ENCODE results near the gene ZFPM1.

Gene ZFPM1

DNA sequence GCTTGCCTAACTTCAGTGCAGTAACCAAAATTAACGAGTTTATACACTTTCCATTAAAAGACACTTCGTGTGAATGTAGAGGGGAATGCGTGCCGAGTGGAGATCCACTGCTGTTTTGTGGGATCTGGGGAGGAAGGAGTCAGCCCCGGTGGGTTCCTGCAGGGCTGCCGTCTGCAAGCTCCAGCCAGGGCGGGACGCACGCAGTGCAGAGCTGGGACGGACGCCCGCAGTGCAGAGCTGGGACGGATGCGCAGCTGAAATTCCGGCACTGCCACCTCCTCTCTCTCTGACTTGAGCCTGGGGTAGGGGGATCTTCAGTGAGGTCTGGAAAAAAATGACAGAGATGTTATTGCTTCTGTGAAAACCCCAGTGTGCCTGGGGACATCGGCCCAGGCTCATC is 100.7 kb downstream of the ZFPM1 start:
- FAIRE-seq (no peak), DNase-seq (ENCODE audit: insufficient read length, low spot score) (no peak)

DNA sequence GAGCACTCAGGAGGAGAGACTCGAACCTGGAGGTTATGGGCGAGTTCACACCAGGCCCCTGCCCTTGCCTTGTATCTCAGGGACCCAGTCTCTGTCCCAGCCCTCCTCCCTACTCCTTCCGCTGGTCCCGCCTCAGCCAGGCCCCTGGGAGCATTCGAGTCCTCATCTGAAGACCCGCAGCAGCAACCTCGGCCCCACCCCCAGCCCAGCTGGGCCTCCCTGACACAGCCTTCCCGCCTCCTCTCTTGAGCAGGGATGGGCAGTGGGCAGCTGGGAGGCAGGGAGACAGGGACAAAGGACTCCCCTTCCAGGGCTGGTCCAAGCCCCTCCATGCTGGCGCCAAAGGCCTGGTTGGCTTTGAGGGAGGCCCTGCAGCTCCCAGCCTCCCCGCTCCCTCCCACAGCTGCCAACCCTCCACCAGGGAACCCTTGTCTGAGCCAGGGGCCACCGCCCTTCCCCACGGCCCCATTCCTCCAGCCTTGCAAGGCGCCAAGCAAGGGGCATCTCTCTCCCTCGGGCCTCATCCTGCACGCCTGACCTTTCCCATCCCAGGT is 101.7 kb downstream of the ZFPM1 start:
- no peak for DNase-seq (ENCODE audit: insufficient read length, low spot score)

DNA sequence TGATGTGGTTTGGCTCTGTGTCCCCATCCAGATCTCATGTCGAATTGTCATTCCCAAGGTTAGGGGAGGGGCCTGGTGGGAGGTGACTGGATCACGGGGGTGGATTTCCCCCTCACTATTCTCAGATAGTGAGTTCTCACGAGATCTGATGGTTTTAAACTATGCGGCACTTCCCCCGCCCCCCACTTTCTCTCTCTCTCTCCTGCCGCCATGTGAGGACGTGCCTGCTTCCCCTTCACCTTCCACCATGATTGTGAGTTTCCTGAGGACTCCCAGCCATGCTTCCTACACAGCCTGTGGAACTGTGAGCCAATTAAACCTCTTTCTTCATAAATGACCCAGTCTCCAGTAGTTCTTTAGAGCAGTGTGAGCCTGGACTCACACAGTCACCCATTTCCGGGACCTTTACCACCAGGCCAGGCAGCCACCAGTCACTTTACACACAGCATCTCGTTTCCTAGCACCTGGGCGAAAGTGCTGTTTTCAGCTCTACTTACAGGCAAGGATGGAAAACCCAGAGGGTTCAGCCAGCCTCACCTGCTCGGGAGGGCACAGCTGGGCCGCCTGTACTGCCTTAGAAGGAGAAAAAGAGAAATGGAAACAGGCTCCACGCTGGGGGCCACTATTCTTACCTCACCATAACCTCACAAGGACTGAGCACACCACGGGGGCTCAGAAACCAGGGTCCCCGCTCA is 103.4 kb downstream of the ZFPM1 start:
- FAIRE-seq (no peak), DNase-seq (ENCODE audit: insufficient read length, low spot score) (no peak)

More for the DNA sequence above, 101.7 kb downstream of the ZFPM1 start:
- FAIRE-seq: no peak

DNA sequence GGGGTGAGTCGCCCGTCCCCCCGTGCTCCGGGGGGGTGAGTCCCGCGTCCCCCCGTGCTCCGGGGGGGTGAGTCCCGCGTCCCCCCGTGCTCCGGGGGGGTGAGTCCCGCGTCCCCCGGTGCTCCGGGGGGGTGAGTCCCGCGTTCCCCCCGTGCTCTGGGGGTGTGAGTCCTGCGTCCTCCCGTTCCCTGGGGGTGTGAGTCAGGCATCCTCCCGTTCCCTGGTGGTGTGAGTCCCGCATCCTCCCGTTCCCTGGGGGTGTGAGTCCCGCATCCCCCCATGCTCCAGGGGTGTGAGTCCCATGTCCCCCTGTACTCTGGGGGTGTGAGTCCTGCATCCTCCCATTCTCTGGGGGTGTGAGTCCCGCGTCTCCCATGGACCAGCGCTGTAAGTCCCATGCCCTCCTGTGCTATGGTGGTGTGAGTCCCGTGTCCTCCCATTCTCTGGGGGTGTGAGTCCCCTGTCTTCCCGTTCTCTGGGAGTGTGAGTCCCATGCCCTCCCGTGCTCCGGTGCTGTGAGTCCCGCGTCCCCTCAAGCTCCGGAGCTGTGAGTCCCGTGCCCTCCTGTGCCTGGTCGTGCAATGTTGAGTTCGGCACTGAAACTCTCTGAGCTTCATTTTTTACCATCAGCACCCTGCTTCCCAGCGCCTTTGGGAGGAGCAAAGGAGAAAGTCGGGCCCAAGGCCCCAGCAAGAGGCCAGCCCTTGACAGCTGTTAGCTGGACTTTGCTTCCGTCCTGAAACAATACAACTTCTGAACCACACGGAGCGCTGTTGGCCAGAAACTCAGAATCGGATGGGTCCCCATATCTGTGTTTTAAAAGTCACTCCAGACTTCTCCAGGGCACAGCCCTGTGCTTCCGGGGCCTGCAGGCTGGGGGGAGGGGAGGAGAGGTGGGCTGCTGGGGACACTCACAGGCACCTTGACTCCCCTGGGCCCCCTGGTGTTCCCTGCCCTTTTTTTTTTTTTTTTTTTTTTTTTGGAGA is 105.7 kb downstream of the ZFPM1 start:
- FAIRE-seq: no peak

DNA sequence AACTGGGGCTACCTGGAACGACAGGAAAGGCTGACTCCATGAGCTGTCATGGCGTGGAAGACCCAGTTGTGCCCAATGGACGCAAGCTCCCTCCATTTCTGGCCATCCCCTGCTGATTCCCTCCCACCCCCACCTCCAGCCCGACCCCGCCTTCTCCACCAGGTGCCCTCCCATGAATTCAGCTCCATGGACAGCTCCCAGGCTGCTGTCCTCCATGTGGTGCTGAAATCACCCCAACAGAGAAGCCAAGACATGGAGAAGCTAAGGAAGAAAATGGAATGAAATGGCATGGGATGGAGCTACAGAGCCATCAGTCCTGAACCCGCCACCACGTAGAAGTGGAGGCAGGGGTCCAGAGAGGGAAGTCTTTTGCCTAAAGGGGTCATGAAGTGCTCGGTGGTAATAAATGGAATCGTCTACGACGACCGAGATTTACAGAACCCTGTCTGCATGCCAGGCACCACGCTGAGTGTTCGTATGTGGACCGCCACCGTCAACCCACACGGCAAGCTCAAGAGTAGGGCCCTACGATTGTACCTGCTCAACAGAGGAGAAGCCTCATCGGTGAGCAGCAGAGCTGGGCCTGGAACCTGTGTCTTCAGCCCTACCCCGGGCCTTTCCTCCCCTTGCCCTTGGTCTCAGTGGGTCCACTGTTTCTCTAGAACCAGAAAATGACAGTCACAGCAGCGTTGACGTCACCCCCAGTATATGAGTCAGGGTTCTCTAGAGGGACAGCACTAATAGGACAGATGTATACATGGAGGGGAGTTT is 107.8 kb downstream of the ZFPM1 start:
- DNase-seq (ENCODE audit: insufficient read length, low spot score): no peak
- no peak for FAIRE-seq

More for the DNA sequence above, 105.7 kb downstream of the ZFPM1 start:
- peak; percentile 59 for DNase-seq (ENCODE audit: insufficient read length, low spot score)

DNA sequence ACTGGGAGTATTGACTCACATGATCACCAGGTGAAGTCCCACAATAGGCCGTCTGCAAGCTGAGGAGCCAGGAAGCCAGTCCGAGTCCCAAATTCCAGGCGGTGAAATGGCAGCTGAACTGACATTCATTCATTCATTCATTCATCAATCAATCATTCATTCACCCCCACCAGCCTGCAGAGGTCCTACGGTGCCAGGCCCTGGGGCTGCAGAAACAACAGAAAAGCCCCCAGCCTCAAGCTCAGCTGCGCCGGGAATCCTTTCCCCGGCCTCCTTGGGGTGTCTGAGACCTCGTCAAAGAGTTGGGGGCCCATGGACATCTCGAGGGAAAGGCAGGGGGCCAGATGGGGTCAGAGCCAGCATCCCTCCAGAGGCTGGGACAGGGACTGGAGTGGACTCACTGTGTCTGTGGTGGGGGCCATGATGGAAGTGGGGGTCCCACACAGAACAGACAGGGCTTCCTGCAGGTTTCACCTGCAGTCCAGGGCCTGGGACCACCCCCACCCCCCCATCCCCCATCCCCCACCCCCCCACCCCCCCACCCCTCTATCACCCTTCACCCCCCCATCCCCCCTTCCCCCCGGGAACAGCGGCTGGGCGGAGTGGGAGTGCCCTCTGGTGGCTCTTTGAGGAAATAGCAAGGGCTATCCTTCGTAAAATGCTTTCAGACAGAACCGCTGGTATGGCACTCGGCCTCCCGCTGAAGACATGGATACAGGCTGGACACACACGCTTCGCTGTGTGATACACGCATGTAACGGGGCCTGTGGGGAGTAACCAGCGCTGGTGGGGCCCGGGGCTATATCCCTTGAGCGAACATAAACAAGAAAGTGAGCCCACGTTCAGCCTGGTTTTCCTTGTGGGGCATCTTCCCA is 108.6 kb downstream of the ZFPM1 start:
- no peak for FAIRE-seq

DNA sequence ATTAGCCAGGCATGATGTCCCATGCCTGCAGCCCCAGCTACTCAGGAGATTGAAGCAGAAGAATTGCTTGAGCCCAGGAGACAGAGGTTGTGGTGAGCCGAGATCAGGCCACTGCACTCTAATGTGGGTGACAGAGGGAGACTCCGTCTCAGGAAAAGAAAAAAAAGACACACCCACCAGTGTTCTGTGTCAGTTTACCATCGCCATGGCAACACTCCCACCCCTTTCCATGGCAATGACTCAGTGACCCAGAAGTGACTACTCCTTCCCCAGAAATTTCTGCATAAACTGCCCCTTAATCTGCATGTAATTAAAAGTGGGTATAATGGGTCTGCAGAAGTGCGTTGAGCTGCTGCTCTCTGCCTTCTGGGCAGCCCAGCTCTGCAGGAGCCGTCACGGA is 113.1 kb downstream of the ZFPM1 start:
- DNase-seq (ENCODE audit: insufficient read length, low spot score): no peak

More for the DNA sequence above, 108.6 kb downstream of the ZFPM1 start:
- DNase-seq (ENCODE audit: insufficient read length, low spot score): peak; percentile 76

DNA sequence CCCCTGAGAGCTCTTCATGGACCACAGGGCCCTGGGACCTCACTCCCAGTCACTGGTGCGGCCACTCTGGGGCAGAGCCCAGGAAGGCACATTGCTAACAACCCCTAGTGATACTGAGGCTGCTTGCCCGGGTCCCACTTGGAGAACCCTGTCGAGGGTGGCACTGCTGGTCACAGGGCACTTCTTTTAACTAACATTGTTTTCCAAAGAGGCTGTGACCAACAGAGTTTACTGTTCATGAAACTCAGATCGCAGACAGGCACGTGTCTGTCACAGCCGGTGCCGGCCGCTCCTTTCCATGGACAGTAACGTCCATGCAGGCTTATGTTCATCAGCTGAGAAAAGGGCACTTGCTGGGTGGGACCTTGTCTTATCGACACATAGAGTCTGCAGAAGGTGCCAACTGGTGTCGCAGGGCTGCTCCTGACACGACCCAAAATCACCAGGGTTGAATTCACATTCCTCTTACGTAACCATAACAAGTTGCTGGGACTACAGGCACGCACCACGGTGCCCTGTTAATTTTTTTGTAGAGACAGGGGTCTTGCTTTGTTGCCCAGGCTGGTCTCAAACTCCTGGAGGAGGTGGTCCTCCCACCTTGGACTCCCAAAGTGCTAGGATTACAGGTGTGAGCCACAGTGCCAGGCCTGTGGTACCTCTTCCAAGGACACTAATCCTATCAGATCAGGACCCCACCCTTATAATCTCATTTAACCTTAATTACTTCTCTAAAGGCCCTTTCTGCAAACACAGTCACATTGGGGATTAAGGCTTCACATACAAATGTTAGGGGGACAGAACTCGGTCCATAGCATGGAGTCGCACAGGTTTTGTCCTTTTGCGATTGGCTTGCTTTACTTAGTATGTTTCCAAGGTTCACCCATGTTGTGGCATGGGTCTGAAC is 115.9 kb downstream of the ZFPM1 start:
- DNase-seq (ENCODE audit: insufficient read length, low spot score) (no peak), FAIRE-seq (peak; percentile 57)

More for the DNA sequence above, 113.1 kb downstream of the ZFPM1 start:
- FAIRE-seq: no peak

DNA sequence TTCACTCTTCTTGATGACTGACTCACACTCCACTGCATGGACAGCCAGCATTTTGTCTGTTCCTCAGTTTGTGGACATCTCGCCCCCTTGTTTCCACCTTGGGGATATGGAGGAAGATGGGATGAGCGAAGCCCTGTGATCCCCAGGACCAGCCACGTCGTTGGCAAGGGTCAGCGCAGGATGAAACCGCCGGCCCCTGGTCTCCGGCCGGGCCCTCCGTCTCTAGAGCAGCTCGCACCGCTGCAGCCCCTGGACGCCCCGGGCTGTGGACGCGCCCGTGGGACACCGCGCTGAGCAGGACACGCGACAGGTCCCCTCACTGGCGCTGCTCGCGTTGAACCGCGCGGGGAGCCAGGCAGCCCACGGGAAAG is 116.5 kb downstream of the ZFPM1 start:
- DNase-seq (ENCODE audit: insufficient read length, low spot score): no peak
- no peak for FAIRE-seq

DNA sequence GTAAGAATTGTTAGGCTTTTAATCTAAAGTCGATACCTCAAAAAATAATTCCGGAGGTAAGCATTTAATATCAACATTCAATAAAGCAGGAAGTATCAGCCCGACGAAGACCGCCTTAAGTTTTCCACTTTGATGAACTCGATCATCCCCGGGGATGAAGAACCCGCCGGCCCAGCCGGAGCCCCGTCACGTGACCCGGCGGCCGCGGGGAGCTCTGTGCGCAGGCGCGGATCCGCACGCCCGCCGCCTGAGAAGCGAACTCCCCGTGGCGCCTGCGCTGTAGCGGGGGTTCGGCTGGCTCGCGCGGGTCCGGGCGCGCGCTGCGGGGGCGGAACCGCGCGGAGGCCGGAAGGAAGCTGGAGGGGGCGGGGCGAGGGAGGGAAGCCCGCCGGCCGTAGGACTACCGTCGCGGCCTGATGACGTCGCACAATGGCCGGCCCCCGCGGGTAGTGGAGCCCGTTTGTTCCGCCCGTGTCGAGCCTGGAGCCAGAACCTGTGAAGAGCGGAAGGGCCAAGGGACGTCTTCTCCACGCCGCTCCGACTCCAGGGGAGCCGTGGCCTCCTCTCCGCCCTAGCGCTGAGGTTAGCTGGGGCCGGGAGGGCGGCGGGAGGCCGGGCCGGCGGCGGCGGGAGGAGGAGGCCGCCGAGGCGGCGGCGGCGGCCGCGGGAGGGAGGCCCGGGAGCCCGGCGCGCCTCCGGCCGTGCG is 117.1 kb downstream of the ZFPM1 start, which contains the start of gene ZC3H18:
Gene ZC3H18, plus strand, starts transcription at position 419 of the 706 bp plus-strand sequence. CDS start 6,721 bp downstream, outside the sequence.
- DNase-seq (ENCODE audit: insufficient read length, low spot score): peak; percentile 100
- peak; percentile 98 for FAIRE-seq

DNA sequence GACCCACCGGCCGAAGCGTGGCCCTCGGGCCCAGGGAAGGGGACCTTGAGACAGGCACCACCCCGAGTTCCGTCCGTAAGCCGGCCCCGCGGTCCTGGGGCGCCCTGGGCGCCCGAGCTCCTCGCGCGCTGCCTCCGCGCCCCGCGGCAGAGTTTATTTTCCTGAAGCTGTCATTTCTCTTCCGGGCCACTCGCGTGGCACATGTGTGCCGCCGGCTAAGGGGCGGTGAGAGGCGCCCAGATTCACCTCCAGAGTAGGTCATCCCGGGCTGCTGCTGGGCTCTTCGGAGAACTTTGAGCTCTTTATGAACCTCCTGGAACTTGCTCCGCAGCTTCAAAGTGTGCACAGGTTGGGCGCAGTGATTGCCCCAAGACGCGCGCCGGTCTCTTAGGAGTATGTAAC is 117.6 kb downstream of the ZFPM1 start:
- DNase-seq (ENCODE audit: insufficient read length, low spot score) (no peak), FAIRE-seq (no peak)

DNA sequence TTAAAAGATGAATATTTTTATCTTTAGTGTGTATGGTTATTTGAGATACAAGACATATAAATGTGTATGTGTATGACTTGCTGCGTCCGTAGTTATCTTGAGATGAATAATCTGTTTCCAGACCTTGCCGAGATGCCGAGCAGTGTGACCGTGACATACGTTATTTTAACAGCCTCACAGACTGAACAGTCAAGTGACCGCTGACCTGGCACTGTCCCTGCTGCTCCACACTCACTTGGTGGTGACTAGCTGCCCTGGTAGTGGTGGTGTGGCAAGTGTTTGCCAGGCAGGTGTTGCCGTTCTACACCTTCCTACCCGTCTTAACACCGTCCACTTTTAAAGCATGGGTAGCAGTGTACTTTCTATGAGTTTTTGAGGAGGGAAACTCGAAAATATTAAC is 122.2 kb downstream of the ZFPM1 start:
- no peak for DNase-seq (ENCODE audit: insufficient read length, low spot score)
- no peak for FAIRE-seq

DNA sequence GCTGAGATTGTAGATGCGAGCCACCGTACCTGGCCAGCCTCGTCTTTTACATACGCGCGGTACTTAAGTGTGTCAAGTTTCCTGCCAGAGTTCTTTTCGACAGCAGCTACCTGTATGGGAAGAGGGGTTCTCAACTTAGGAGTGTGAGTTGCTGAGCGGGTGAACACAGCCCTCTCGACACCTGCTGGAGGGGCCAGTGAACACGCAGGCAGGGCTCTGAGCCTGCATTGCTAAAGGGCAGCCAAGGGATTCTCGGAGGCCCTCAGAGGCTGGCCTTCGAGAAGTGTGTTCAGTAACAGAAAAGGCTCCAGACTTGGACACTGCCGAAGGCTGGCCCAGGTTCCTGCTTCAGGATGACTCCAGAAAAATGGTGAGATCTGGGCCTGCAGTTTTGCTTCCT is 123.2 kb downstream of the ZFPM1 start:
- DNase-seq (ENCODE audit: insufficient read length, low spot score) (no peak), FAIRE-seq (peak; percentile 33)

DNA sequence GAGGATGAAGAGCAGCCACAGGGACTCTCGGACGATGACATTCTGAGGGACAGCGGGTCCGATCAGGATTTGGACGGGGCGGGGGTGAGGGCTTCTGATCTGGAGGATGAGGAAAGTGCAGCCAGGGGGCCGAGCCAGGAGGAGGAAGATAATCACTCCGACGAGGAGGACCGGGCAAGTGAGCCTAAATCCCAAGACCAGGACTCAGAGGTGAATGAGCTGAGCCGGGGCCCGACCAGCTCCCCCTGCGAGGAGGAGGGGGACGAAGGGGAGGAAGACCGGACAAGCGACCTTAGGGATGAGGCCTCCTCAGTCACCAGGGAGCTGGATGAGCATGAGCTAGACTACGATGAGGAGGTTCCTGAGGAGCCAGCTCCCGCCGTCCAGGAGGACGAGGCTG is 124.1 kb downstream of the ZFPM1 start:
- DNase-seq (ENCODE audit: insufficient read length, low spot score) (no peak), FAIRE-seq (no peak)

DNA sequence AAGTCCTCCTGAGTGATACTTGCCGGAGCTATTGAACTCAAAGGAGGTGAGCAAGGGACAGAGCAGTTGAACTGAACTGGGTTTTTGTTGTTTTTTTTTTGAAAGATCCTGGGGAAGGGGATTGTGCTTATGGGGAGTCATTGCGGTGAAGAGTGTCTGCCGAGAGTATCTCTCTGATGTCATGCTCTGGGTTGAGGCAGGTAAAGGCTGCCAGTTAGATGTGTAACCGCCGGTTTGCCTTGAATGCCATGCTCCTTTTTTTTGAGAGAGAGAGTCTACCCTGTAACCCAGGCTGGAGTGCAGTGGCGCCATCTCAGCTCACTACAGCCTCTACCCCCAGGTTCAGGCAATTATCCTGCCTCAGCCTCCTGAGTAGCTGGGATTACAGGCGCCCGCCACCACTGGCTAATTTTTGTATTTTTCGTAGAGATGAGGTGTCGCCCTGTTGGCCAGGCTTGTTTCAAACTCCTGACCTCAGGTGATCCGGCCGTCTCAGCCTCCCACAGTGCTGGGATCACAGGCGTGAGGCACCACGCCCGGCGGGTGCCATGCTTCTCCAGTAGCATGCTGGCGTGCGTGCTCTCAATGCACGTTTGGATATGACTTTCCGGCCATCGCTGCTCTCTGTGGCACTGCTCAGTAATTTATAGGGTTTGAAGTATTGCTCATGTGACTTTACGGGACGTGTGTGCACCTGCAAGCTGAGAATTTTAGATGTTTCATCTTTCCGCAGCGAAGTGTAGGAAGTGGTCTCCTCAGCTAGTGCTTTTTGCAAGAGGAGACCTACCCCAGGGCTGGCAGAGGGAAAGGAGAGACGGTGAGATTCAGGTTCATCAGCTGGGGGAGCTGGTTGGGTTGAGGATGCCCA is 125.6 kb downstream of the ZFPM1 start:
- no peak for DNase-seq (ENCODE audit: insufficient read length, low spot score)
- no peak for FAIRE-seq

DNA sequence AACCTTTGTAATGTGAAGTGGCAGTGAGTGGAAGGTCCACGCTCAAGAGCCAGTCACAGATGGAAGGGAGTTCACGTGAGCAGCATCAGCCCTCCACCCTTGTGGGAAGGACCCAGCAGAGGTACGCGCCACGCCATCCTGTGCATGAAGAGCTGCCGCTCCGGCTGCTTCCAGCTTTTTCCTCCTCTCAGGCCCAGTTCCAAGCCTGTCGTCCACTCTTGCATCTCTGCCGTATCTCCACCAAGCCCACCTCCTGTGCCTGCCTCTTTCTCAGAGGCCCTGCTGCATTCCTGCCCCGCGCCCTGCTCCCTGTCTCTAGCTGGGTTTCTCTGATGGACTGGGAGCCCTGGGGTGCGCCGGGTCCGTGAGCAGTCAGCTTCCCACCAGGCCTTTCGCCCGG is 127.3 kb downstream of the ZFPM1 start:
- no peak for FAIRE-seq
- no peak for DNase-seq (ENCODE audit: insufficient read length, low spot score)

DNA sequence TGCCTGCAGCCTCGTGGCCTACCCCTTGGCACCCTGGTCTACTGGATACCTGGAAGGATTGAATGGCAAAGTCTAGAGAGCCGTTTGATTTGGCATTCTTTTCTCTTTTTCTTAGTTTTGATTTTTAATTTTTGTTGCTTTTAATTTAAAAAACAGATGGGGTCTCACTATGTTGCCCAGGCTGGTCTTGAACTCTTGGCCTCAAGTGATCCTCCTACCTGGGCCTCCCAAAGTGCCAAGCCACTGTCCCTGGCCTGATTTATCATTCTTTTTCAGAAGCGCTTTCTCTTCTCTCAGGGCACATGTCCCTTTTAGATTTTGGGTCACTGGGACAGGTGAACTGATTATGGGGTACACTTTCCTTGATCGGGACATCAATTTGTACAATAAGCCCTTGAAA is 128.0 kb downstream of the ZFPM1 start:
- DNase-seq (ENCODE audit: insufficient read length, low spot score) (no peak), FAIRE-seq (no peak)

All from HTR-8/SVneo (cell line).